Adrenal gland (tissue), 12 donors: ENCODE data around the gene KMT2C. TPM values are rescaled to one million over a fixed set of nuclear protein-coding genes. Genes with fewer than 3 reads are reported as not detected.

ENCODE experiments used
- DNase-seq, 7 donors: peaks; one replicate each; pipeline ENCODE4 v3.0.0-alpha.2; 2019 to 2020
- H3K27ac ChIP-seq, 5 donors: fragments of 200-600 bp; sonication (generic) in 4 of 5; 1 replicate in 3 of 5; 2 replicates in 2 of 5; pipeline versions ENCODE4 v1.5.1 to v1.8.0; 2016 to 2020; ENCODE audit warnings: mild to moderate bottlenecking in 1 of 5
- H3K27me3 ChIP-seq: fragments of 200-600 bp; 2 replicates; pipeline ENCODE4 v1.8.0; 2021
- H3K36me3 ChIP-seq, 2 donors: fragments of 200-600 bp; replicated peaks in 1 of 2; 1 replicate in 1 of 2; 2 replicates in 1 of 2; pipeline versions ENCODE4 v1.5.1 to v1.8.0; 2018 to 2022
- H3K4me1 ChIP-seq, 2 donors: fragments of 200-600 bp; replicated peaks in 1 of 2; 1 replicate in 1 of 2; 2 replicates in 1 of 2; pipeline versions ENCODE4 v1.5.1 to v1.8.0; 2018 to 2021
- H3K4me3 ChIP-seq, 4 donors: fragments of 200-600 bp; sonication (generic) in 3 of 4; one replicate each; pipeline ENCODE4 v1.5.1; 2016 to 2018
- H3K9me3 ChIP-seq, 3 donors: fragments of 200-600 bp; sonication (generic) in 1 of 3; replicated peaks in 1 of 3; 1 replicate in 2 of 3; 2 replicates in 1 of 3; pipeline versions ENCODE4 v1.5.1 to v1.8.0; 2016 to 2021
- POLR2A ChIP-seq, 2 donors: fragments of 450-650 bp; IDR thresholded peaks; one replicate each; pipeline ENCODE4 v1.6.1; 2017; ENCODE audit warnings: antibody characterized with exemption in 2 of 2, mild to moderate bottlenecking in 2 of 2, moderate library complexity in 1 of 2
- WGBS, 4 donors: extraction: QIAGEN DNeasy Blood & Tissue Kit in 2 of 4; methylation state at CpG; one replicate each; pipeline versions ENCODE4 v1.1.5 to v1.1.7; 2013 to 2017; 5-methylcytosine and 5-hydroxymethylcytosine counted together
- intact Hi-C, 2 donors: fragments of 100-400 bp; cut with DNase I; formaldehyde crosslinking; loops; one replicate each; pipeline versions ENCODE4 v1.14.1 to v1.15.0; 2022 to 2023
- polyA plus RNA-seq, 3 donors: library from polyadenylated mRNA; stranded (reverse); fragments of 200-250 nt in 2 of 3; fragments of 350-450 nt in 1 of 3; fragmentation: Illumina TruSeq in 1 of 3; extraction: RNeasy Lipid Tissue Mini Kit (QIAGEN cat#74804) in 1 of 3; gene quantifications; one replicate each; pipeline ENCODE4 v1.2.3, GENCODE V29; 2013 to 2014
- total RNA-seq, 9 donors: library from RNA; depleted of rRNA in 4 of 9; stranded (reverse); fragments of >200 nt in 4 of 9; fragments of 120-200 nt in 1 of 9; fragmentation: NEBNext Ultra II Directional in 1 of 9; extraction: Animal tissue kit (Norgen Biotek cat#: 25700) in 1 of 9; gene quantifications; one replicate each; pipeline versions ENCODE4 v1.1.0 to v1.2.4, GENCODE V29; 2013 to 2023
- TF ChIP-seq, protein P1 (sequence below), 6 experiments: fragments of 450-650 bp in 4 of 6; fragments of 200-600 bp in 2 of 6; sonication (generic) in 1 of 6; IDR thresholded peaks; 1 replicate in 5 of 6; 2 replicates in 1 of 6; pipeline versions ENCODE4 v1.5.1 to v1.8.0; 2016 to 2021; ENCODE audit warnings: antibody characterized with exemption in 6 of 6, mild to moderate bottlenecking in 2 of 6, moderate library complexity in 1 of 6
- donor health status: healthy with polysubstance abuse.
- donor health status: Bipolar disorder and iron deficiency.
- donor health status: DM: yes; HTN: yes; CAD: no.
- donor health status: DM: no; HTN: no; CAD: no.
- donor health status: DM: no; HTN: no; CAD: no.
- donor health status: DM: yes; HTN: yes; CAD: no.

Gene KMT2C
- total and polyA plus RNA-seq, 12 donors, result 6.9 to 105 (median 55.6) TPM

GRCh38 chr7:152365982-152366603 lies 69.7 kb downstream of the KMT2C start:
- DNase-seq, result no peak
- Histone ChIP-seq H3K4me3 (no peak overlapping the region), H3K9me3 (no peaks in the 10 kb centered on the region), H3K27me3 (no peaks in the 10 kb centered on the region), H3K27ac (no peak overlapping the region), H3K4me1 (peaks cover 0 to 32% of the 10 kb centered on the region in 2 donors), H3K36me3 (no peaks in the 10 kb centered on the region)
- WGBS, 4 donors, result 94 to 95% (median 95%) methylated on average over 6 of the region's 6 CpGs
- intact Hi-C loops, result no loop called here
- TF ChIP-seq, protein P1, sequence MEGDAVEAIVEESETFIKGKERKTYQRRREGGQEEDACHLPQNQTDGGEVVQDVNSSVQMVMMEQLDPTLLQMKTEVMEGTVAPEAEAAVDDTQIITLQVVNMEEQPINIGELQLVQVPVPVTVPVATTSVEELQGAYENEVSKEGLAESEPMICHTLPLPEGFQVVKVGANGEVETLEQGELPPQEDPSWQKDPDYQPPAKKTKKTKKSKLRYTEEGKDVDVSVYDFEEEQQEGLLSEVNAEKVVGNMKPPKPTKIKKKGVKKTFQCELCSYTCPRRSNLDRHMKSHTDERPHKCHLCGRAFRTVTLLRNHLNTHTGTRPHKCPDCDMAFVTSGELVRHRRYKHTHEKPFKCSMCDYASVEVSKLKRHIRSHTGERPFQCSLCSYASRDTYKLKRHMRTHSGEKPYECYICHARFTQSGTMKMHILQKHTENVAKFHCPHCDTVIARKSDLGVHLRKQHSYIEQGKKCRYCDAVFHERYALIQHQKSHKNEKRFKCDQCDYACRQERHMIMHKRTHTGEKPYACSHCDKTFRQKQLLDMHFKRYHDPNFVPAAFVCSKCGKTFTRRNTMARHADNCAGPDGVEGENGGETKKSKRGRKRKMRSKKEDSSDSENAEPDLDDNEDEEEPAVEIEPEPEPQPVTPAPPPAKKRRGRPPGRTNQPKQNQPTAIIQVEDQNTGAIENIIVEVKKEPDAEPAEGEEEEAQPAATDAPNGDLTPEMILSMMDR (IDR thresholded peaks at IDR 0.05), result no peak
- no peak for TF ChIP-seq POLR2A (IDR thresholded peaks at IDR 0.05)

- intact Hi-C loops, result no loop called here
Observed at GRCh38 chr7:152363798-152364197, 72.0 kb downstream of the KMT2C start.

GRCh38 chr7:152362128-152362926 lies 73.5 kb downstream of the KMT2C start:
- Histone ChIP-seq H3K27me3 (no peaks in the 10 kb centered on the region), H3K9me3 (no peaks in the 10 kb centered on the region), H3K36me3 (no peaks in the 10 kb centered on the region), H3K27ac (no peak overlapping the region), H3K4me1 (peaks cover 0 to 27% of the 10 kb centered on the region in 2 donors), H3K4me3 (no peak overlapping the region)
- 54 to 63% (median 60%) methylated on average over 6 of the region's 6 CpGs for WGBS, 4 donors
- intact Hi-C loops, result no loop called here
- no peak for TF ChIP-seq POLR2A (IDR thresholded peaks at IDR 0.05)
- TF ChIP-seq, protein P1 (IDR thresholded peaks at IDR 0.05), result no peak
- DNase-seq, result no peak

More at GRCh38 chr7:152363798-152364197, 72.0 kb downstream of the KMT2C start:
- no peak overlapping the region for H3K4me3 ChIP-seq
- WGBS, 4 donors, result 70 to 83% (median 81%) methylated on average over 1 of the region's 1 CpG
- no peak overlapping the region for H3K27ac ChIP-seq
- no peaks in the 10 kb centered on the region for H3K27me3 ChIP-seq
- DNase-seq, result no peak
- peaks cover 0 to 40% of the 10 kb centered on the region in 2 donors for H3K4me1 ChIP-seq
- no peak for TF ChIP-seq POLR2A (IDR thresholded peaks at IDR 0.05)
- TF ChIP-seq, protein P1 (IDR thresholded peaks at IDR 0.05), result no peak
- H3K36me3 ChIP-seq, result no peaks in the 10 kb centered on the region
- H3K9me3 ChIP-seq, result no peaks in the 10 kb centered on the region

DNA sequence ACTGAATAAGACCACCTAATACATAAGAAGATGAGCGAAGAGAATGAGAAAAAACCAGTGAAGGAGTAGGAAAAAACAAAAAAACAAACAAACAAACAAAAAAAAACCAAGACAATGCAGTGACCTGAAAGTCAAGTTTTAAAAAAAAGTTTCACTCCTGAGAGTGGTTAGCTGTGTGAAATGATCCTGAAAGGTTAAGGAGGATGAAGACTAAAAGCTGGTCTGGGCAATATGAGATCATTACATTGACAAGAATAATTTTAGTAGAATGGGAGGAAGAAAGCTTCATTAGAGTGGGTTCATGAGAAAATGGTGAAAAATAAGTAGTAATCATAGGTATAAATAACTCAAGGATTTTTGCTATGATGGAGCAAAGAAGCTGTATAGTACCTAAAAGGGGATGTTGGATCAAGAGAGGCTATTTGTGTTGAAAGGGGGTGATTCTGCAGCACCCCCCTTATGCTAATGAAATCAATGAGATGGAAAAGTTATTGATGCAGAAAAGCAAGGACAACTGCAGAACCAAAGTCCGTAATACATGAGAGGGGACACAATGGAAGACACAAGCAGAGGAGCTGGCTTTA lies 80.2 kb downstream of the KMT2C start:
- 75 to 96% (median 85%) methylated on average over 2 of the region's 2 CpGs for WGBS, 4 donors

More for the DNA sequence above, 80.2 kb downstream of the KMT2C start:
- H3K36me3 ChIP-seq, result no peaks in the 10 kb centered on the region
- no peak overlapping the region for H3K27ac ChIP-seq
- TF ChIP-seq, protein P1 (IDR thresholded peaks at IDR 0.05), result no peak
- no peak for TF ChIP-seq POLR2A (IDR thresholded peaks at IDR 0.05)
- no peaks in the 10 kb centered on the region for H3K9me3 ChIP-seq
- no peaks in the 10 kb centered on the region for H3K27me3 ChIP-seq
- intact Hi-C loops, result no loop called here
- no peak for DNase-seq
- H3K4me1 ChIP-seq, result peaks cover 11 to 14% of the 10 kb centered on the region in 2 donors
- H3K4me3 ChIP-seq, result no peak overlapping the region
